Activated CD8-positive, alpha-beta memory T cell treated with anti-CD3 and anti-CD28 coated beads for 48 hours (primary cell): ENCODE results near the gene RAB3GAP1.

Experiments
- DNase-seq, 3 experiments: peaks; one replicate each; pipeline ENCODE4 v3.0.0-alpha.2; 2020; ENCODE audit warnings: low read depth in 2 of 3, low spot score in 2 of 3

The RAB3GAP1 gene

DNA sequence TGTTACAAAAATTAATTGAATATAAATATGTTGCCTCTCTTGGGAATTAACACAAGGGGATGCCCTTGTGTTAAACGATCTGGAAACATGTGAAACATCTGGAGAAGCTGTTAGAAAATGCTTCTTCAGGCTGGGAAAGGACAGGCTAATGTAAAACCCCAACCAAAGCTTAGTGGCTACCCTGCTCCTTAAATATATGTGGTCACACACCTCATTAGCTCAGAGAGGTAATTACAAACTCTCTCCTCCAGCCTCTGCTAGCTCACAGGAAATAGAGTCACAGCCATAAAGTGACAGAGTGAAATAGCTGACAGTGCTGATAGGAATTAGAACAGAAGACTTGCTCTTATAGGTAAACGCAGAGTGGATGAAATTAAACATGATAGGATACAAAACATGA is 155.9 kb downstream of the RAB3GAP1 start:
- DNase-seq: no peak

DNA sequence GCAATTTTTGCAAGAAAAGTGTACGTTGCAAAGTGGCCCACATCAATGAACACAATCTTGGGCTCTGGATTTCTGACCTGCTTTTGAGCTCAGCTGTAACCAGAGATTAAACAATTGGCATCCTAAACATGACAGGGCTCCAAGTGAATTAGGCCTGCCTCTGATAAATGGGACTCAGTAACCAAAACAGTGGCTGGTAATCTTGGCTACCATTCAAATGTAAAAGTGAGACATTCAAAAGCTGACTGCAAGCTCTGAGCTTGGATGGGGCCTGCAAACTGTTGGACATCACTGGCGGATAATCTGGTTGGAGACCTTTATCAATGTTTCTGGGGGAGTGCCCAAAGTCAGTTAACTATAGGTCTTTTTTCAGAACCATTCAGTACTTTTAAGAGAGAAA is 160.7 kb downstream of the RAB3GAP1 start:
- no peak for DNase-seq

- no peak for DNase-seq
These were observed 166.3 kb downstream of the RAB3GAP1 start for GRCh38 chr2:135218426-135218825.

- DNase-seq: no peak
These were observed 167.1 kb downstream of the RAB3GAP1 start for GRCh38 chr2:135219226-135219625.
